GM18951 (cell line): ENCODE data around the gene PC.
"Not testable (repeated sequence)": the region's sequence is repeated elsewhere in the genome, so short reads cannot be mapped to it uniquely, and the experiment has no call there.

ENCODE experiments used
- POLR2A ChIP-seq: IDR thresholded peaks from 4 replicates; pipeline ENCODE4 v1.6.1; 2011; ENCODE audit warnings: mild to moderate bottlenecking; ENCODE audit not compliant: insufficient read length, insufficient read depth; ENCODE audit errors: extremely low read depth
- in situ Hi-C: fragments of 300-500 bp; cut with MboI; formaldehyde crosslinking; loops from one replicate; pipeline ENCODE4 v1.12.0; 2022; ENCODE audit warnings: low sequenced_read_pairs, mixed read lengths, inconsistent platforms; ENCODE audit not compliant: unreplicated experiment

PC gene

GRCh38 chr11:66970807-66971442, 12.7 kb upstream of the PC start:
- in situ Hi-C loops, result no loop called here

DNA sequence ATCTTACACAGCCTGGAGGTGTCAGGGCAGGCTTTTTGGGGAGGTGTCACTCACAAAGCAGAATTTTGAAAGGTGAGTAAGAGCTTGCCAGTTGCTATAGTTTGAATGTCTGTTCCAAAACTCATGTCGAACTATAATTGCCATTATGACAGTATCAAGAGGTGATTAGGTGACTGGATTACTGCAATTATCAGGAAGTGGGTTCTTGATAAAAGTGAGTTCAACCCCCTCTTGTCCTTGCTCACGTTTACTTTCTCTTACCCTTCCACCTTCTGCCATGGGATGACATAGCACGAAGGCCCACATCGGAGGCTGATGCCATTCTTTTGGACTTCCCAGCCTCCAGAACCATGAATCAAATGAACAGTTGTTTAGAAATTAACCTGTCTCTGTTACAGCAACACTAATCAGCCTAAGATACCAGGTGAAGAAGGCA, 12.2 kb upstream of the PC start:
- in situ Hi-C loops, result no loop called here

More at GRCh38 chr11:66970807-66971442, 12.7 kb upstream of the PC start:
- no peak for TF ChIP-seq POLR2A

GRCh38 chr11:66969584-66970225, 11.5 kb upstream of the PC start:
- in situ Hi-C loops, result no loop called here
- TF ChIP-seq POLR2A, result no peak

More for the DNA sequence above, 12.2 kb upstream of the PC start:
- TF ChIP-seq POLR2A, result no peak

DNA sequence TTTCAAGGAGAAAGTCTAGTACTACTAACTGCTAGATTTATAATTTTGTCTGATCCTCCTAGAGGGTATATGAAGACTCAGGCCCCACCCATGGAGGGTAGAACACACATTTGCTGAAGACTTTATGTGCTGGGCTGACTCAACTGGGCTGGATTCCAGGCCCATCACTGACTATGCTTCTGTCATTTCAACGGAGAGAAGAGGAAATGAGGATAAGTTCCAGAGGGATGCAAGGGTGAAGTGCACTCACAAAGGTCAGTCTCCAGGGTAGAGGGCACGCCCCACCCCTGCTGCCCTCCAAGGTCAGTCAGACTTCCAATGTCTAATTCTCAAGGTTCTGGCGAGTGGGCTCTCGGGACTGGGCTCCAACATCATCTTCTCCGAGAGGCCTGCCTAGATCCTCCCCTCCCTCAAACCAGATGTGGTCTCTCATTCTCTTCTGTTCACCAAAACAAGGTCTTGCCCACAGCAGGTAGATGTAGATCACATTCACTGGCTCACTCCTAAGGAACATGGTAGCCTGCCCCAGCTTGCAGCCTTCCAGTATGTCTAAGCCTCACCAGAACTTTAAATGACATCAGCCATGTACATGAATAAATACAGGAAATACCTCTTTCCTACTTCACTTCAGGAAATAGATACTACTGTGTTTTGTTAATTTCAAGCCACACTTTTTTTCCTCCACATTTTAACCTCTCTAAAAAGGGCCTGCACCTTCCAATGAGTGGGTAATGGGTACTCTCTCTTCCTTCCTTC, 9.7 kb upstream of the PC start:
- in situ Hi-C loops, result no loop called here
- TF ChIP-seq POLR2A, result no peak

DNA sequence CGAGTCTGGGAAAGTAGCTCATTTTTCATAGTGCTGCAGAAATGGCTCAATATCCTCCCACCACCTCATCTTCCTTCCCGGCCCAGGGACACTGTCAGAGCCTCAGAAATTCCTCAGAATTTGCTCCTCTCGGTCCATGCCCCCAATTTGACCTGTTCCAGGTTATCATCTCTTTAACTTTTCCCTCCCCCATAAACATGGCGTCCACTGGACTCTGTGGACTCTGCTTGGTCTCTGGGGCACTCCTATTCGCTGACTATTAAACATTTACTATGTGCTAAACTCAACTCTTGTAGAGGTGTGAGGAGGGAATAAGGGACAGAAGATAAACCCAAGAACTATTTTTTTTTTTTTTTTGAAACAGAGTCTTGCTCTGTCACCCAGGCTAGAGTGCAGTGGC, 8.2 kb upstream of the PC start:
- no peak for TF ChIP-seq POLR2A
- in situ Hi-C loops, result no loop called here

DNA sequence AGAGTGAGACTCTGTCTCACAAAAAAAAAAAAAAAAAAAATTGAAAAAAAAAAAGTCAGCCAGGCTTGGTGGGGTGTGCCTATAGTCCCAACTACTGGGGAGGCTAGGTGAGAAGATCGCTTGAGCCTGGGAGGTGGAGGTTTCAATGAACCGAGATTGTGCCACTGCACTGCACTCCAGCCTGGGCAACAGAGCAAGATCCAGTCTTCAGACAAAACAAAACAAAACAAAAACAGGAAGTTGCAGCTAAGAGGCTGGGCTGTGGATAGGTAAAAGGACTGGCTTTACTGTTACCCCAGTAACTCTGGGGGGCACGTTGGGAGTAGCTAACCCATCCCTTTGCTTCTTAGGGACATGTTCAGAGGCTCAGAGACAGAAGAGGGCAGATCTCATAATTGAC, 6.3 kb upstream of the PC start:
- in situ Hi-C loops, result no loop called here
- no peak for TF ChIP-seq POLR2A

DNA sequence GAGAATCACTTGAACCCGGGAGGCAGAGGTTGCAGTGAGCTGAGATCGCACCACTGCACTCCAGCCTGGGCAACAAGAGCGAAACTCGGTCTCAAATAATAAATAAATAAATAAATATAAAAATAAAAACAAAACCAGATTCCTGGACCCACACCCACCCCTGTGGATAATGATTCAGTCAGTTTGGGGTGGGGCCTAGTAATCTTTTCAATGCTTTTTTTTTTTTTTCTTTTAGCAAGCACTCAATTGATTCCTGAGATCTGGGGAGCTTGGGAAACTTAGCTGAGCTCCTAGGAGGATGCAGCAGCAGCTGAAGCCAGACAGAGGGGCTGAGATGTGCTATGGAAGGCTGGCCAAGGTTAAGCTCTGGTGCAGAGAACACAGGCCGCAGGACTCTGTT, 4.6 kb upstream of the PC start:
- no peak for TF ChIP-seq POLR2A

DNA sequence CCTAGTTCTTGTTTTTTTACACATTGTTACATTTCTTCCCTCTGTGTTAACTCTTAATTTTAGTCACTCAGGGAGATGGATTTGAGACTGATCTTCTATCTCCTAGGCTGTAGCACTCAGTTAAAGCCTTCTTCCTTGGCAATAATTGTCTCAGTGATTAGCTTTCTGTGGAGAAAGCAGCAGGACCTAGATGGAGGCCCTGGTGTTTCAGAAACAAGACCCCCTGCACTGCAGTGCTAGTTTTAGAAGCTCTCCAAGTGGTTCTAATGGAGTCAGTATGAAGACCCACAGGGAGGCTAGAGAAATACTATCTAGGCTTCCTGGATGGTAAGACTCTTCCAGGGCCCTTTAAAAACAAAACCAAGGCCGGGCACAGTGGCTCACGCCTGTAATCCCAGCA, 4.1 kb upstream of the PC start:
- in situ Hi-C loops, result no loop called here
- TF ChIP-seq POLR2A, result no peak

More for the DNA sequence above, 4.6 kb upstream of the PC start:
- in situ Hi-C loops, result no loop called here

DNA sequence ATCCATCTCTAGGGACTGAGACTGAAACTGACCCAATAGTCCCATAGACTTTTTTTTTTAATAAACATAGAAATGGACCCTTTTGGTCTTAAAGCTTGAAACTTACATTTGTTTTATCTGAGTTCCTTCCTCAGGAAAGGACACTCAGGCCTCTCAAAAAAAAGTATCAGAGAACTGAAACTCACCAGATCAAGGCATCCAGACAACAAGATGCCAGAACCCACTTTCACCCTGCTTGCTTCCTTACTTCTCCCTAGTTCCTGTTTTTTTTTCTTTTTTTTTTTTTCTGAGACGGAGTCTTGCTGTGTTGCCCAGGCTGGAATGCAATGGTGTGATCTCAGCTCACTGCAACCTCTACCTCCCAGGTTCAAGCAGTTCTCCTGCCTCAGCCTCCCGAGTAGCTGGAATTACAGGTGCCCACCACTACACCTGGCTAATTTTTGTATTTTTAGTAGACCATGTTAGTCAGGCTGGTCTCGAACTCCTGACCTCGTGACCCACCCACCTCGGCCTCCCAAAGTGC, 3.6 kb upstream of the PC start:
- in situ Hi-C loops, result not testable (repeated sequence)

DNA sequence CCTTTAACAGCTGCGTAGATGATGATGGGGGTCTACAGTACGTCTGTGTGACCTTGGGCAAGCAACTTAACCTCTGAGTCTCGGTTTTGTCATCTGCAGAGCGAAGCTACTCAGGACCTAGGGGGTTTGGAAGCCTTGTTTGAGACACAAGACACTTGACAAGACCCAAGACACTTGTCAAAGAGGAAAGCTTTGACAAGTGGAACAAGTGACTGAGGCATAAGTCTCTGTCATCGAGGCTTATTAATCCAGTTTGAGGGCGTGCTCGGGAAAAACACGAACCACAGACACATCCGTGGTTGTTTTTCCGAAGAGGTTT, 732 bp upstream of the PC start:
- in situ Hi-C loops, result no loop called here
- TF ChIP-seq POLR2A, result no peak

DNA sequence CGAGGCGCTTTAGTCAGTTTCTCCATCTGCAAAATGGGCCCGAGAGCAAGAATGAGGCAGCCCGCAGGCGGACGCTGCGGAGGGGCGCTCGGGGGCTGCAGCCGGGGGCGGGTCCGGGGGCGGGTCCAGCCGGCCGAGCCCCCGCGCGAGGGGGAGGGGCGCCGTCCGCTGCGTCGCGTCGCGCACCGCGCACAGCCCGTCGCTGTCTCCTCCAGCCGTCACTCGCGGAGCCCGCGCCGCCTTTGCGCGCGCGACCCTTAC, 282 bp downstream of the PC start:
- TF ChIP-seq POLR2A, result no peak
- in situ Hi-C loops, result no loop called here

GRCh38 chr11:66956689-66957290, 1.4 kb downstream of the PC start:
- TF ChIP-seq POLR2A, result no peak
- in situ Hi-C loops, result no loop called here

DNA sequence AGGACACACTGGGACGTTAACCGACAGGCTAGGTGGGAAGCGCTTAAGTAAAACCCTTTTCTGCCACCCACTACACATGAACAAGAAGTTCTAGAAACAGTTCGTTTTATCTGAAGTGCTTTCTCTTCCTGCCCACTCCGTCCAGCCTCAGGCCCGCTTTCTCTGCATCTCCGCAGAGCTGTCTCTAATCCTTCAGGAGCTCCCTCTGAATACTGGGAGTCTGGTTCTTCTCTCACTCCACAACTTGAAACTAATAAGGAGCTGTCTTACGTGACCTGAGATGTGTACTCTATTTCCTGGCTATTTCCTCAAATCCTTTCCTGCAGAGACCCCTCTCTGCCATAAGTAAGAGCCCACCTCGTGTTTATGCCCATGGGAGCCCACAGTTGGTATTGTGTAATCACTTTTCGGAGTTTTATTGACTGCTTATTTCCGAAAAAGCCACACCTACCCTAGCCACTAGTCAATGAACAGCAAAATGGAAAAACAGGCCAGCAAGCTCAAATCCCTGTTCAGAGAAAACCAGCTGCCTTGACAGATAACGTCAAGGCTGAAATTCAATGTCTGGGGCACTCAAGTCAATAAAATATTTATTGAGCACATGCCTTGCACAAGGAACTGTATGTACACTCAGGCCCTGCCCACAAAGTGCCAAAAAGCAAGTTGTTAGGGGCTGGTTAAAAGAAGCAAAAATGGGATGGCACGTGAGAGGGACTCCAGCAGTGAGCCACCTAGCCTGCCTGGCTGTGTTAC, 4.9 kb downstream of the PC start:
- no peak for TF ChIP-seq POLR2A

More for the DNA sequence above, 4.9 kb downstream of the PC start:
- in situ Hi-C loops, result no loop called here
